CD4-positive, alpha-beta memory T cell (primary cell): ENCODE data around the gene CYP27A1. TPM values are rescaled to one million over a fixed set of nuclear protein-coding genes. Genes with fewer than 3 reads are reported as not detected.
A peak's percentile ranks its signal among the peaks of the same experiment; 100 is the strongest.

Experiments used
- CTCF ChIA-PET: fragments of 350-600 bp; sonication (Branson Sonifier 250); formaldehyde crosslinking; loops from one replicate; lab custom pipeline; 2021; ENCODE audit warnings: inconsistent platforms; ENCODE audit not compliant: partially characterized antibody; lab: Charles Lee
- POLR2A ChIA-PET: fragments of 350-600 bp; sonication (Branson Sonifier 250); formaldehyde crosslinking; loops from one replicate; lab custom pipeline; 2021; ENCODE audit not compliant: partially characterized antibody; lab: Charles Lee
- DNase-seq, 5 donors: peaks; one replicate each; pipeline versions ENCODE4 v3.0.0 to v3.0.0-alpha.2; 2020 to 2022; ENCODE audit warnings: mixed read lengths in 1 of 5
- H3K27ac ChIP-seq: one replicate; pipeline ENCODE4 v1.7.0; 2013; ENCODE audit warnings: low read depth, low read length
- H3K27me3 ChIP-seq: 2 replicates; pipeline ENCODE4 v1.7.0; 2013; ENCODE audit warnings: mild to moderate bottlenecking, low read length, moderate library complexity; ENCODE audit not compliant: insufficient read depth
- H3K36me3 ChIP-seq: 2 replicates; pipeline ENCODE4 v1.7.0; 2013; ENCODE audit warnings: mild to moderate bottlenecking, low read length, moderate library complexity; ENCODE audit not compliant: insufficient read depth
- H3K4me1 ChIP-seq: 2 replicates; pipeline ENCODE4 v1.7.0; 2013; ENCODE audit warnings: mild to moderate bottlenecking, low read length, moderate library complexity; ENCODE audit not compliant: insufficient read depth
- H3K4me3 ChIP-seq, 2 donors: one replicate each; pipeline ENCODE4 v1.7.0; 2013; ENCODE audit warnings: low read length in 2 of 2, mild to moderate bottlenecking in 1 of 2
- H3K9me3 ChIP-seq, 2 donors: one replicate each; pipeline ENCODE4 v1.7.0; 2013; ENCODE audit warnings: low read length in 2 of 2, control low read depth in 1 of 2; ENCODE audit not compliant: control insufficient read depth in 1 of 2
- H3K27ac Mint-ChIP-seq, 7 donors: one replicate each; pipeline ENCODE4 v1.8.0; 2020 to 2021; ENCODE audit warnings: mixed read lengths in 7 of 7, mild to moderate bottlenecking in 6 of 7, inconsistent platforms in 3 of 7, moderate library complexity in 3 of 7
- H3K27me3 Mint-ChIP-seq, 2 donors: one replicate each; pipeline ENCODE4 v1.8.0; 2020 to 2021; ENCODE audit warnings: mixed read lengths in 2 of 2
- H3K36me3 Mint-ChIP-seq, 2 donors: one replicate each; pipeline ENCODE4 v1.8.0; 2020 to 2021; ENCODE audit warnings: mixed read lengths in 2 of 2, inconsistent platforms in 1 of 2, mild to moderate bottlenecking in 1 of 2
- H3K4me1 Mint-ChIP-seq, 4 donors: one replicate each; pipeline ENCODE4 v1.8.0; 2020 to 2021; ENCODE audit warnings: mixed read lengths in 4 of 4, mild to moderate bottlenecking in 1 of 4
- H3K4me3 Mint-ChIP-seq, 8 donors: one replicate each; pipeline ENCODE4 v1.8.0; 2020 to 2021; ENCODE audit warnings: mixed read lengths in 8 of 8, mild to moderate bottlenecking in 7 of 8, moderate library complexity in 6 of 8, inconsistent platforms in 3 of 8
- H3K9me3 Mint-ChIP-seq, 8 donors: one replicate each; pipeline ENCODE4 v1.8.0; 2020 to 2021; ENCODE audit warnings: mixed read lengths in 8 of 8, mild to moderate bottlenecking in 5 of 8, inconsistent platforms in 3 of 8, moderate library complexity in 1 of 8
- intact Hi-C: fragments of 100-400 bp; cut with micrococcal nuclease; formaldehyde crosslinking; loops from one replicate; pipeline ENCODE4 v1.15.1; 2023
- polyA plus RNA-seq, 2 donors: library from polyadenylated mRNA; unstranded; fragments of 300-500 nt; fragmentation: Illumina TruSeq; gene quantifications; one replicate each; pipeline ENCODE4 v1.2.3, GENCODE V29; 2021
- total RNA-seq, 2 experiments: library from RNA; stranded (reverse); gene quantifications; one replicate each; pipeline ENCODE4 v1.2.3, GENCODE V29; 2021

Gene CYP27A1
- total and polyA plus RNA-seq, 4 experiments from 2014 or later: 0.15 to 8.1 (median 7.2) TPM; not detected in 1

GRCh38 chr2:218786133-218786532 lies 4.2 kb downstream of the CYP27A1 start:
- ChIA-PET POLR2A (no interaction called here), CTCF (no interaction called here)
- Histone ChIP-seq H3K4me3 (no peak overlapping the region), H3K9me3 (no peaks in the 10 kb centered on the region), H3K27me3 (peaks cover 14% of the 10 kb centered on the region), H3K4me1 (peaks cover 4% of the 10 kb centered on the region), H3K36me3 (no peaks in the 10 kb centered on the region), H3K27ac (no peak overlapping the region)
- peaks cover 0 to 6% (median 0%) of the 10 kb centered on the region in 8 donors for H3K9me3 Mint-ChIP-seq
- intact Hi-C loops: no loop called here
- no peak for DNase-seq
- peak overlapping the region in 1 of 7 donors; percentile 13 for H3K27ac Mint-ChIP-seq
- peaks cover 0 to 7% of the 10 kb centered on the region in 2 donors for H3K36me3 Mint-ChIP-seq
- H3K4me1 Mint-ChIP-seq: peaks cover 2 to 5% (median 4%) of the 10 kb centered on the region in 4 donors
- H3K4me3 Mint-ChIP-seq: no peak overlapping the region
- H3K27me3 Mint-ChIP-seq: peaks cover 29 to 34% of the 10 kb centered on the region in 2 donors

- intact Hi-C loops: no loop called here
- Histone ChIP-seq H3K27me3 (no peaks in the 10 kb centered on the region), H3K36me3 (no peaks in the 10 kb centered on the region), H3K9me3 (no peaks in the 10 kb centered on the region), H3K4me1 (no peaks in the 10 kb centered on the region), H3K27ac (no peak overlapping the region), H3K4me3 (no peak overlapping the region)
- Mint-ChIP-seq H3K27ac (no peak overlapping the region), H3K9me3 (peaks cover 0 to 6% (median 0%) of the 10 kb centered on the region in 8 donors), H3K4me3 (no peak overlapping the region), H3K4me1 (no peaks in the 10 kb centered on the region), H3K36me3 (peaks cover 0 to 3% of the 10 kb centered on the region in 2 donors), H3K27me3 (peaks cover 18 to 22% of the 10 kb centered on the region in 2 donors)
- CTCF ChIA-PET: no interaction called here
- POLR2A ChIA-PET: no interaction called here
- DNase-seq: no peak
Observed at GRCh38 chr2:218788529-218789255, 6.7 kb downstream of the CYP27A1 start.

DNA sequence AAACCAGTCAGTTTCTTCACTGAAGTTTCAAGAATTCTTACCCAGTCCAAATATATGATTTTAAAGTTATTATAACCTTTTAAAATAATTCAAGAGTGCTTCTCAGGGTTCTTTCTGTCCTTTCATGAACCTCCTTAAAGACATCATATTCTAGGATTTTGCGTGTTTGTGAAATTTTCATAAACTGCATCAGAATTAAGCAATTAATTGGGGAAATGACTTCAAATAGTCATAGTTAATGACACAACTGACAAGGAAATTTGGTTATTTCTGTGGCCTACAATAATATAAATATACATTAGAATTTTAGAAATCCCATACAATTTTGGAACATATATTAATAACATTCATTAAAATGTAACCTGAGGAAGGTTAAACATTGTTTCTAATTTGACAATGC lies 10.5 kb downstream of the CYP27A1 start:
- H3K27ac ChIP-seq: no peak overlapping the region
- no peak for DNase-seq
- intact Hi-C loops: no loop called here
- Mint-ChIP-seq H3K4me1 (no peaks in the 10 kb centered on the region), H3K27ac (no peak overlapping the region), H3K36me3 (peaks cover 0 to 3% of the 10 kb centered on the region in 2 donors), H3K4me3 (no peak overlapping the region), H3K27me3 (peaks cover 12 to 17% of the 10 kb centered on the region in 2 donors), H3K9me3 (peaks cover 0 to 6% (median 0%) of the 10 kb centered on the region in 8 donors)
- CTCF ChIA-PET: no interaction called here
- no peak overlapping the region for H3K4me3 ChIP-seq
- POLR2A ChIA-PET: no interaction called here
- H3K4me1 ChIP-seq: no peaks in the 10 kb centered on the region
- no peaks in the 10 kb centered on the region for H3K36me3 ChIP-seq
- no peaks in the 10 kb centered on the region for H3K9me3 ChIP-seq
- no peaks in the 10 kb centered on the region for H3K27me3 ChIP-seq

DNA sequence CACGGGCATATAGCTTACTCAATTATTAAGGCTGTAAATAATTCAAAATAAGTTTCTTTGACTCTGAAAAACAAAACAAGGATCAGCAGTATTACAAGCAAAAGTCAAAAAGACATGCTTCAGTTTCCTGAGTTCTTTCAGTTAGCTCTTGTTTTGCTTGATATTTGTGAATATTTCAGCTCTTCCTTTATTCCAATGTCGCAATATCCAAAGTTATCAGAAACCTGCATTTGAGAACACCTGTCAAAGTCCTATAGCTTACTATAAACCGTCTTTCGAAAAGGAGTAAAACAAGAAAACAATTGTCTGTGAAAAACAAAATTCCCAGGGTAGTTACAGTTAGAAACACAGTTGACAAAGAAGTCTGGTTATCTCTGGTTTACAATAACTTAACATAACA lies 14.7 kb downstream of the CYP27A1 start:
- Mint-ChIP-seq H3K9me3 (no peaks in the 10 kb centered on the region), H3K27me3 (peaks cover 13 to 14% of the 10 kb centered on the region in 2 donors), H3K4me1 (no peaks in the 10 kb centered on the region), H3K36me3 (no peaks in the 10 kb centered on the region), H3K27ac (no peak overlapping the region), H3K4me3 (no peak overlapping the region)
- H3K4me1 ChIP-seq: no peaks in the 10 kb centered on the region
- no peaks in the 10 kb centered on the region for H3K36me3 ChIP-seq
- DNase-seq: no peak
- H3K4me3 ChIP-seq: no peak overlapping the region
- ChIA-PET POLR2A (no interaction called here), CTCF (no interaction called here)
- no peak overlapping the region for H3K27ac ChIP-seq
- intact Hi-C loops: no loop called here
- no peaks in the 10 kb centered on the region for H3K9me3 ChIP-seq
- peaks cover 4% of the 10 kb centered on the region for H3K27me3 ChIP-seq

DNA sequence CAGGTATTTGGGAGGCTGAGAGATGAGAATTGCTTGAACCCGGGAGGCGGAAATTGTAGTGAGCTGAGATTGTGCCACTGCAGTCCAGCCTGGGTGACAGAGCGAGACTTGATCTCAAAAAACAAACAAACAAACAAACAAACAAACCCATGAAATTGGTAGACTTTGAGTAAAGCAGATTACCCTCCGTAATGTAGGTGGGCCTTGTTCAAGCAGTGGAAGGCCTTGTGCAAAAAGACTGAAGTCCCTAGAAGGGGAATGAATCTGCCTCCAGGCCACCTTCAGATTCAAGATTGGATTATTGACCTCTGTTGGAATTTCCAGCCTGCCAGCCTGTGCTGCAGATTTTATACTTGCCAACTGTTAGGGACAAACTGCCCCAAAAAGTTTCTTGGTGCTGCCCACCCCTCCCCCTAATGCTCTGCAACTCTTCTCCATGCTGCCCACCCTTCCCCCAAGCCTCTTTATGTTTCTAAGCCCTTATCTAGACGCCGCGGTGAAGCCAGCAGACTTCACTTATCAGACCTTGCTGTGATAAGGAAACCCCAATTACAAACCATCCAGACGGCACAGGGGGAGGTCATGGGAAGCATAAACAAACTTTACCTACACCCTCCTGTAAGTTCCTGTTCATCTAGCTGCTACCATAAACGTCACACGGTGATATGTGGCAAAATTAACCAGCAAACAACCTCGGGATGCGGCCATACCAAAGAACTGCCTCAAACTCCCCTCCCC lies 17.0 kb downstream of the CYP27A1 start:
- ChIA-PET CTCF (no interaction called here), POLR2A (no interaction called here)
- Mint-ChIP-seq H3K27me3 (peaks cover 12 to 16% of the 10 kb centered on the region in 2 donors), H3K4me1 (peaks cover 4 to 9% (median 6%) of the 10 kb centered on the region in 4 donors), H3K9me3 (peaks cover 0 to under 1% (median 0%) of the 10 kb centered on the region in 8 donors), H3K27ac (no peak overlapping the region), H3K4me3 (no peak overlapping the region), H3K36me3 (no peaks in the 10 kb centered on the region)
- DNase-seq: no peak
- Histone ChIP-seq H3K36me3 (no peaks in the 10 kb centered on the region), H3K27me3 (peaks cover 4% of the 10 kb centered on the region), H3K27ac (no peak overlapping the region), H3K4me1 (peaks cover 13% of the 10 kb centered on the region), H3K9me3 (no peaks in the 10 kb centered on the region), H3K4me3 (no peak overlapping the region)
- intact Hi-C loops: no loop called here

- intact Hi-C loops: no loop called here
- Mint-ChIP-seq H3K9me3 (peaks cover 0 to 10% (median 9%) of the 10 kb centered on the region in 8 donors), H3K4me3 (no peak overlapping the region), H3K27ac (no peak overlapping the region), H3K36me3 (no peaks in the 10 kb centered on the region), H3K27me3 (peaks cover 12 to 16% of the 10 kb centered on the region in 2 donors), H3K4me1 (peaks cover 4 to 9% (median 6%) of the 10 kb centered on the region in 4 donors)
- H3K27ac ChIP-seq: no peak overlapping the region
- ChIA-PET POLR2A (no interaction called here), CTCF (no interaction called here)
- H3K9me3 ChIP-seq: no peaks in the 10 kb centered on the region
- H3K27me3 ChIP-seq: peaks cover 4% of the 10 kb centered on the region
- no peak overlapping the region for H3K4me3 ChIP-seq
- H3K36me3 ChIP-seq: no peaks in the 10 kb centered on the region
- no peak for DNase-seq
- peaks cover 13% of the 10 kb centered on the region for H3K4me1 ChIP-seq
Observed at GRCh38 chr2:218799990-218800389, 18.0 kb downstream of the CYP27A1 start.

- no peak overlapping the region for H3K27ac ChIP-seq
- H3K9me3 ChIP-seq: no peaks in the 10 kb centered on the region
- peaks cover 19 to 27% of the 10 kb centered on the region in 2 donors for H3K27me3 Mint-ChIP-seq
- H3K27ac Mint-ChIP-seq: peak overlapping the region in 1 of 7 donors; percentile 35
- H3K27me3 ChIP-seq: peaks cover 8% of the 10 kb centered on the region
- intact Hi-C loops: no loop called here
- peaks cover 5 to 9% (median 6%) of the 10 kb centered on the region in 4 donors for H3K4me1 Mint-ChIP-seq
- peak in 4 of 5 donors; percentile 57 to 73 (median 62) for DNase-seq
- no peaks in the 10 kb centered on the region for H3K36me3 Mint-ChIP-seq
- H3K4me1 ChIP-seq: peaks cover 13% of the 10 kb centered on the region
- ChIA-PET POLR2A (no interaction called here), CTCF (no interaction called here)
- H3K36me3 ChIP-seq: no peaks in the 10 kb centered on the region
- no peak overlapping the region for H3K4me3 ChIP-seq
- H3K4me3 Mint-ChIP-seq: peak overlapping the region in 4 of 8 donors; percentile 7 to 54 (median 24)
- H3K9me3 Mint-ChIP-seq: peaks cover 0 to 18% (median 14%) of the 10 kb centered on the region in 8 donors
Observed at GRCh38 chr2:218802386-218802994, 20.5 kb downstream of the CYP27A1 start.
